Measurements from ENCODE around the gene SLC8A2. TPM values are rescaled to one million over a fixed set of nuclear protein-coding genes. Genes with fewer than 3 reads are reported as not detected.

The SLC8A2 gene
- total and polyA plus RNA-seq, 10 of the 15 experiments (the other 5 are each of a cell fraction or from before 2014, with no cell fraction given), result not detected

DNA sequence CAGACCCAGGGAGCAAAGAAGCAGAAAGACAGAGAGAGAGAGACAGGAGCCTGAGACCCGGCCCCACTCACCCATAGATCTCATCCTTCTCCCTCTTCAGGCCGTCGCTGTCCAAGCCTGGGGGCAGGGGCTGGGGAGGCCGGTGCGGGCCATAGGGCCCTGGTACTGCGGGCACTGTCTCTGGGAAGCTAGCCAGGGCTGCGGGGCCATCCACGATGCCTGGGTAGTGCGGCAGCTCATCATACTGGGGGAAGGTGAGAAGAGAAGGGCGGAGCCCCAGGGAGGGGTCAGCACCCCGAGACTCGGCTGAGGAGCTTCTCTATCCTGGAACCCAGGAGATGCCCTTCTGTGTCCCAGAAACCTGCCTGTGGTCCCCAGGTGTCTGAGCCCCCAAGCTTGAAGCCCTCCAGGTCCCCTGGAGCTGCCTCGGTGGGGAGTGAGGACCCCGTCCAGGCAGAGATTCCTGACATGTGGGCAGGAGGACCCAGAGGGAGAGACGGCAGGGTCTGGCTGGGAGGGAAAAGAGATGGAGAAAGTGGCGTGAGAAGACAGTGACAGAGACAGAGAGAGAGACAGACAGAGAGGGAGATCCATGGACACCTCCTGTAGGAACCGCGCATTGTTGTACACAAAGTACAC lies 54.5 kb downstream of the SLC8A2 start:
- no peak overlapping the region for H3K9ac ChIP-seq (ENCODE audit: control insufficient read depth, insufficient read depth, low read length)
- in situ Hi-C loops (cut with MboI), result no loop called here
- no peaks in the 10 kb centered on the region; the same call in 1 of the 2 replicates for H3K4me1 ChIP-seq (ENCODE audit: control insufficient read depth, insufficient read depth, low read length)
- BruUV-seq (replicated peaks), result no TSS peak
- ChIA-PET SMC1A (ENCODE audit: uncharacterized antibody, unreplicated experiment) (no interaction called here), RAD21 (ENCODE audit: unreplicated experiment) (no interaction called here), CTCF (interaction anchor here (0.6 to 1.5 kb wide), 3 partner anchors 132 to 856 kb away, joined by 3 to 4 read pairs (median 4); no protein-coding TSS in a partner anchor), POLR2A (no interaction called here)
- FAIRE-seq (no peak), ATAC-seq (peak; percentile 11; the same call in 1 of the 3 replicates), DNase-seq (ENCODE audit: low read depth, low spot score) (no peak)
- H3K79me2 ChIP-seq (ENCODE audit: control insufficient read depth, insufficient read depth, low read length), result no peaks in the 10 kb centered on the region
- 21% methylated on average over 18 of the region's 18 CpGs for WGBS (ENCODE audit: insufficient coverage, insufficient replicate concordance, low lambda C conversion rate, missing lambda C conversion rate)
- H4K20me1 ChIP-seq (ENCODE audit: control insufficient read depth, insufficient read depth), result no peaks in the 10 kb centered on the region
- no peak overlapping the region for H2AFZ ChIP-seq (ENCODE audit: control insufficient read depth, low read depth, low read length)
- no peak overlapping the region for H3K4me2 ChIP-seq (ENCODE audit: control insufficient read depth, insufficient read depth)
- H3K9me3 ChIP-seq (replicated peaks; ENCODE audit: control insufficient read depth, insufficient read depth, low read length), result no peaks in the 10 kb centered on the region
- H3K4me3 ChIP-seq, result no peak overlapping the region
- H3K27ac ChIP-seq (ENCODE audit: control insufficient read depth, insufficient read depth), result no peak overlapping the region
- intact Hi-C loops (cut with micrococcal nuclease; ENCODE audit: unreplicated experiment), result no loop called here
- no peaks in the 10 kb centered on the region for H3K36me3 ChIP-seq (ENCODE audit: control insufficient read depth in 2 of 2, insufficient read depth in 2 of 2, low read length in 1 of 2)
- peaks cover 15 to 16% of the 10 kb centered on the region in 2 experiments for H3K27me3 ChIP-seq (replicated peaks in 1 of 2; ENCODE audit: control insufficient read depth in 2 of 2, insufficient read depth in 2 of 2, low read length in 1 of 2)
- TF ChIP-seq SREBF2 (IDR thresholded peaks at IDR 0.05; ENCODE audit: low read length) (no peak), BMI1 (IDR thresholded peaks at IDR 0.05; ENCODE audit: borderline replicate concordance) (no peak), BACH1 (IDR thresholded peaks at IDR 0.05; ENCODE audit: borderline replicate concordance) (no peak), FOXK2 (IDR thresholded peaks at IDR 0.05) (no peak), POLR2A (IDR thresholded peaks at IDR 0.05; ENCODE audit: low read depth, low read length) (no peak), NR2C2 (IDR thresholded peaks at IDR 0.05; ENCODE audit: borderline replicate concordance, control insufficient read depth, insufficient read length, low read depth) (no peak), BRCA1 (IDR thresholded peaks at IDR 0.05; ENCODE audit: low read depth, low read length) (no peak), ESRRA (IDR thresholded peaks at IDR 0.05; ENCODE audit: low read length) (no peak), PAX5 (IDR thresholded peaks at IDR 0.05; ENCODE audit: borderline replicate concordance, low read depth, low read length) (no peak)
- TF ChIP-seq, protein P1, sequence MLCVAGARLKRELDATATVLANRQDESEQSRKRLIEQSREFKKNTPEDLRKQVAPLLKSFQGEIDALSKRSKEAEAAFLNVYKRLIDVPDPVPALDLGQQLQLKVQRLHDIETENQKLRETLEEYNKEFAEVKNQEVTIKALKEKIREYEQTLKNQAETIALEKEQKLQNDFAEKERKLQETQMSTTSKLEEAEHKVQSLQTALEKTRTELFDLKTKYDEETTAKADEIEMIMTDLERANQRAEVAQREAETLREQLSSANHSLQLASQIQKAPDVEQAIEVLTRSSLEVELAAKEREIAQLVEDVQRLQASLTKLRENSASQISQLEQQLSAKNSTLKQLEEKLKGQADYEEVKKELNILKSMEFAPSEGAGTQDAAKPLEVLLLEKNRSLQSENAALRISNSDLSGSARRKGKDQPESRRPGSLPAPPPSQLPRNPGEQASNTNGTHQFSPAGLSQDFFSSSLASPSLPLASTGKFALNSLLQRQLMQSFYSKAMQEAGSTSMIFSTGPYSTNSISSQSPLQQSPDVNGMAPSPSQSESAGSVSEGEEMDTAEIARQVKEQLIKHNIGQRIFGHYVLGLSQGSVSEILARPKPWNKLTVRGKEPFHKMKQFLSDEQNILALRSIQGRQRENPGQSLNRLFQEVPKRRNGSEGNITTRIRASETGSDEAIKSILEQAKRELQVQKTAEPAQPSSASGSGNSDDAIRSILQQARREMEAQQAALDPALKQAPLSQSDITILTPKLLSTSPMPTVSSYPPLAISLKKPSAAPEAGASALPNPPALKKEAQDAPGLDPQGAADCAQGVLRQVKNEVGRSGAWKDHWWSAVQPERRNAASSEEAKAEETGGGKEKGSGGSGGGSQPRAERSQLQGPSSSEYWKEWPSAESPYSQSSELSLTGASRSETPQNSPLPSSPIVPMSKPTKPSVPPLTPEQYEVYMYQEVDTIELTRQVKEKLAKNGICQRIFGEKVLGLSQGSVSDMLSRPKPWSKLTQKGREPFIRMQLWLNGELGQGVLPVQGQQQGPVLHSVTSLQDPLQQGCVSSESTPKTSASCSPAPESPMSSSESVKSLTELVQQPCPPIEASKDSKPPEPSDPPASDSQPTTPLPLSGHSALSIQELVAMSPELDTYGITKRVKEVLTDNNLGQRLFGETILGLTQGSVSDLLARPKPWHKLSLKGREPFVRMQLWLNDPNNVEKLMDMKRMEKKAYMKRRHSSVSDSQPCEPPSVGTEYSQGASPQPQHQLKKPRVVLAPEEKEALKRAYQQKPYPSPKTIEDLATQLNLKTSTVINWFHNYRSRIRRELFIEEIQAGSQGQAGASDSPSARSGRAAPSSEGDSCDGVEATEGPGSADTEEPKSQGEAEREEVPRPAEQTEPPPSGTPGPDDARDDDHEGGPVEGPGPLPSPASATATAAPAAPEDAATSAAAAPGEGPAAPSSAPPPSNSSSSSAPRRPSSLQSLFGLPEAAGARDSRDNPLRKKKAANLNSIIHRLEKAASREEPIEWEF (IDR thresholded peaks at IDR 0.05; ENCODE audit: insufficient replicate concordance, low read depth, low read length), result no peak
- TF ChIP-seq, protein P2, sequence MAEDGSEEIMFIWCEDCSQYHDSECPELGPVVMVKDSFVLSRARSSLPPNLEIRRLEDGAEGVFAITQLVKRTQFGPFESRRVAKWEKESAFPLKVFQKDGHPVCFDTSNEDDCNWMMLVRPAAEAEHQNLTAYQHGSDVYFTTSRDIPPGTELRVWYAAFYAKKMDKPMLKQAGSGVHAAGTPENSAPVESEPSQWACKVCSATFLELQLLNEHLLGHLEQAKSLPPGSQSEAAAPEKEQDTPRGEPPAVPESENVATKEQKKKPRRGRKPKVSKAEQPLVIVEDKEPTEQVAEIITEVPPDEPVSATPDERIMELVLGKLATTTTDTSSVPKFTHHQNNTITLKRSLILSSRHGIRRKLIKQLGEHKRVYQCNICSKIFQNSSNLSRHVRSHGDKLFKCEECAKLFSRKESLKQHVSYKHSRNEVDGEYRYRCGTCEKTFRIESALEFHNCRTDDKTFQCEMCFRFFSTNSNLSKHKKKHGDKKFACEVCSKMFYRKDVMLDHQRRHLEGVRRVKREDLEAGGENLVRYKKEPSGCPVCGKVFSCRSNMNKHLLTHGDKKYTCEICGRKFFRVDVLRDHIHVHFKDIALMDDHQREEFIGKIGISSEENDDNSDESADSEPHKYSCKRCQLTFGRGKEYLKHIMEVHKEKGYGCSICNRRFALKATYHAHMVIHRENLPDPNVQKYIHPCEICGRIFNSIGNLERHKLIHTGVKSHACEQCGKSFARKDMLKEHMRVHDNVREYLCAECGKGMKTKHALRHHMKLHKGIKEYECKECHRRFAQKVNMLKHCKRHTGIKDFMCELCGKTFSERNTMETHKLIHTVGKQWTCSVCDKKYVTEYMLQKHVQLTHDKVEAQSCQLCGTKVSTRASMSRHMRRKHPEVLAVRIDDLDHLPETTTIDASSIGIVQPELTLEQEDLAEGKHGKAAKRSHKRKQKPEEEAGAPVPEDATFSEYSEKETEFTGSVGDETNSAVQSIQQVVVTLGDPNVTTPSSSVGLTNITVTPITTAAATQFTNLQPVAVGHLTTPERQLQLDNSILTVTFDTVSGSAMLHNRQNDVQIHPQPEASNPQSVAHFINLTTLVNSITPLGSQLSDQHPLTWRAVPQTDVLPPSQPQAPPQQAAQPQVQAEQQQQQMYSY (CRISPR knock-in tag; IDR thresholded peaks at IDR 0.05), result no peak
- TF ChIP-seq, protein P3, sequence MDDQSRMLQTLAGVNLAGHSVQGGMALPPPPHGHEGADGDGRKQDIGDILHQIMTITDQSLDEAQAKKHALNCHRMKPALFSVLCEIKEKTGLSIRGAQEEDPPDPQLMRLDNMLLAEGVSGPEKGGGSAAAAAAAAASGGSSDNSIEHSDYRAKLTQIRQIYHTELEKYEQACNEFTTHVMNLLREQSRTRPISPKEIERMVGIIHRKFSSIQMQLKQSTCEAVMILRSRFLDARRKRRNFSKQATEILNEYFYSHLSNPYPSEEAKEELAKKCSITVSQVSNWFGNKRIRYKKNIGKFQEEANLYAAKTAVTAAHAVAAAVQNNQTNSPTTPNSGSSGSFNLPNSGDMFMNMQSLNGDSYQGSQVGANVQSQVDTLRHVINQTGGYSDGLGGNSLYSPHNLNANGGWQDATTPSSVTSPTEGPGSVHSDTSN (IDR thresholded peaks at IDR 0.05; ENCODE audit: insufficient replicate concordance, low read depth, low read length), result no peak
